GM18507 (cell line): ENCODE data around the gene ZNF664.
"Not testable (repeated sequence)": the region's sequence is repeated elsewhere in the genome, so short reads cannot be mapped to it uniquely, and the experiment has no call there.

ENCODE experiments used
- DNase-seq: peaks from one replicate; pipeline ENCODE4 v3.0.0; 2011; ENCODE audit warnings: low read depth; ENCODE audit not compliant: insufficient read length; ENCODE audit errors: extremely low spot score
- FAIRE-seq: peaks from 2 replicates; lab custom pipeline; 2011; peaks lifted over from hg19 to GRCh38; lab: Jason Lieb, UNC

Gene ZNF664

GRCh38 chr12:123940627-123940966 is 32.4 kb upstream of the ZNF664 start:
- no peak for DNase-seq
- no peak for FAIRE-seq

GRCh38 chr12:123941000-123941399 is 32.0 kb upstream of the ZNF664 start:
- no peak for FAIRE-seq

GRCh38 chr12:123941624-123942237 is 31.3 kb upstream of the ZNF664 start:
- FAIRE-seq = no peak

More at GRCh38 chr12:123941000-123941399, 32.0 kb upstream of the ZNF664 start:
- DNase-seq = no peak

GRCh38 chr12:123942238-123942653 is 30.8 kb upstream of the ZNF664 start:
- no peak for DNase-seq

More at GRCh38 chr12:123941624-123942237, 31.3 kb upstream of the ZNF664 start:
- no peak for DNase-seq

GRCh38 chr12:123942911-123943648 is 29.9 kb upstream of the ZNF664 start:
- no peak for FAIRE-seq
- DNase-seq = no peak

More at GRCh38 chr12:123942238-123942653, 30.8 kb upstream of the ZNF664 start:
- no peak for FAIRE-seq

GRCh38 chr12:123943816-123944215 is 29.2 kb upstream of the ZNF664 start:
- DNase-seq (no peak), FAIRE-seq (no peak)

GRCh38 chr12:123944696-123945095 is 28.3 kb upstream of the ZNF664 start:
- no peak for FAIRE-seq
- DNase-seq = no peak

- FAIRE-seq = no peak
- DNase-seq = no peak
These were observed 27.5 kb upstream of the ZNF664 start for GRCh38 chr12:123945287-123946151.

- DNase-seq = no peak
- no peak for FAIRE-seq
These were observed 26.9 kb upstream of the ZNF664 start for GRCh38 chr12:123946152-123946515.

GRCh38 chr12:123946516-123947505 is 26.2 kb upstream of the ZNF664 start:
- not testable (repeated sequence) for DNase-seq, FAIRE-seq

- not testable (repeated sequence) for DNase-seq, FAIRE-seq
These were observed 25.5 kb upstream of the ZNF664 start for GRCh38 chr12:123947531-123947930.

- FAIRE-seq = no peak
- DNase-seq = no peak
These were observed 24.6 kb upstream of the ZNF664 start for GRCh38 chr12:123948401-123948795.

GRCh38 chr12:123948796-123949769 is 23.9 kb upstream of the ZNF664 start:
- no peak for DNase-seq

GRCh38 chr12:123949770-123950165 is 23.2 kb upstream of the ZNF664 start:
- DNase-seq (no peak), FAIRE-seq (no peak)

More at GRCh38 chr12:123948796-123949769, 23.9 kb upstream of the ZNF664 start:
- no peak for FAIRE-seq

- DNase-seq = no peak
- no peak for FAIRE-seq
These were observed 22.3 kb upstream of the ZNF664 start for GRCh38 chr12:123950476-123951349.

- FAIRE-seq (no peak), DNase-seq (no peak)
These were observed 21.5 kb upstream of the ZNF664 start for GRCh38 chr12:123951467-123951866.

- DNase-seq (no peak), FAIRE-seq (no peak)
These were observed 21.0 kb upstream of the ZNF664 start for GRCh38 chr12:123952037-123952436.
